Lower leg skin (tissue), 4 donors: ENCODE measurements around the gene ROBO1. TPM values are rescaled to one million over a fixed set of nuclear protein-coding genes. Genes with fewer than 3 reads are reported as not detected.

Experiments used
- DNase-seq, 2 donors: peaks; one replicate each; pipeline ENCODE4 v3.0.0-alpha.2; 2019; ENCODE audit warnings: low spot score in 2 of 2
- H3K4me3 ChIP-seq: fragments of 200-600 bp; sonication (generic); 2 replicates; pipeline ENCODE4 v1.5.1; 2017; ENCODE audit warnings: mild to moderate bottlenecking, low read depth; ENCODE audit not compliant: poor library complexity, severe bottlenecking
- POLR2A ChIP-seq, 2 donors: fragments of 450-650 bp; IDR thresholded peaks; one replicate each; pipeline ENCODE4 v1.6.1; 2016 to 2017; ENCODE audit warnings: antibody characterized with exemption in 2 of 2, mild to moderate bottlenecking in 1 of 2, moderate library complexity in 1 of 2
- WGBS, 2 donors: methylation state at CpG; one replicate each; pipeline ENCODE4 v1.1.5; 2018; 5-methylcytosine and 5-hydroxymethylcytosine counted together
- intact Hi-C: fragments of 100-400 bp; cut with DNase I; formaldehyde crosslinking; loops from one replicate; pipeline ENCODE4 v1.15.0; 2023; ENCODE audit warnings: low total_unique reads
- total RNA-seq, 4 donors: library from RNA; depleted of rRNA; stranded (reverse); fragments of >200 nt; gene quantifications; one replicate each; pipeline ENCODE4 v1.1.0, GENCODE V29; 2016
- TF ChIP-seq, protein P1 (sequence below), 3 donors: fragments of 450-650 bp; IDR thresholded peaks; one replicate each; pipeline ENCODE4 v1.5.1; 2016; ENCODE audit warnings: antibody characterized with exemption in 3 of 3, mild to moderate bottlenecking in 3 of 3, moderate library complexity in 2 of 3

ROBO1 gene
- total RNA-seq, 4 donors from 2014 or later, result 26.3 to 60.0 (median 51.0) TPM

DNA sequence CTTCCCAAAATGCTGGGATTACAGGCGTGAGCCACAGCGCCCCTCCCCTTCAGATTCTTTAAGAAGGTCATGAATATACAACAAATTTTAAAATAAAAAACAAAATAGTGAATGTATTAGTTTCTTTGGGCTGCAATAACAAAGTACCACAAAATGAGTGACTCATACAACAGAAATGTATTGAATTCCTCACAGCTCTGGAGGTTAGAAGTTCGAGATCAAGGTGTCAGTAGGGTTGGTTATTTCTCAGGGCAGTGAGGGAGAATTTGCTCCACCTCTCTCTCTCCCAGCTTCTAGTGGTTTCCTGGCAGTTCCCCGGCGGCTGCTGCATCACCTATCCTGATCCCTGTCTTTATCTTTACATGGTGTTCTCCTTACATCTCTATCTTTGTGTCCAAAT lies 804.0 kb downstream of the ROBO1 start:
- intact Hi-C loops, result no loop called here
- 93 to 95% methylated on average over 5 of the region's 5 CpGs for WGBS, 2 donors

DNA sequence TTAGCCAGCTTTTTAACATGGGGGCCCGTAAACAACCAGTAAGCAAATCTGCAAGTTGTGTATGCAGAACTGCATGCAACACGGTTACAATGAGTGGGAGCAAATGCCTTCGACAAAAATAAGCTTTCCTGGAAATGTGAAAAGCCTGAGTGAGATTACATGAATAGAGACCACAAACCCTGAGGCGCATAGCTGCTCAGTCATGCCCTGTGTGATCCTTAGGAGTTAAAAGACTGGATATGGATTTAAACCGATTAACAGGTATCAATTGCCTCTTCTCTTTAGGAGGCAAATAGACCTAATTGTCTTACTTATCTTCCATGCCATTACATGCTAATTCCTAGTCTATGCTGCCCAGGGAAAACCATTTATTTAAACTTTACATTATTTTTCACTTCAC lies 810.3 kb downstream of the ROBO1 start:
- no peak for DNase-seq
- intact Hi-C loops, result no loop called here
- WGBS, 2 donors, result 71 to 75% methylated on average over 5 of the region's 5 CpGs
- no peak for TF ChIP-seq POLR2A (IDR thresholded peaks at IDR 0.05)
- TF ChIP-seq, protein P1, sequence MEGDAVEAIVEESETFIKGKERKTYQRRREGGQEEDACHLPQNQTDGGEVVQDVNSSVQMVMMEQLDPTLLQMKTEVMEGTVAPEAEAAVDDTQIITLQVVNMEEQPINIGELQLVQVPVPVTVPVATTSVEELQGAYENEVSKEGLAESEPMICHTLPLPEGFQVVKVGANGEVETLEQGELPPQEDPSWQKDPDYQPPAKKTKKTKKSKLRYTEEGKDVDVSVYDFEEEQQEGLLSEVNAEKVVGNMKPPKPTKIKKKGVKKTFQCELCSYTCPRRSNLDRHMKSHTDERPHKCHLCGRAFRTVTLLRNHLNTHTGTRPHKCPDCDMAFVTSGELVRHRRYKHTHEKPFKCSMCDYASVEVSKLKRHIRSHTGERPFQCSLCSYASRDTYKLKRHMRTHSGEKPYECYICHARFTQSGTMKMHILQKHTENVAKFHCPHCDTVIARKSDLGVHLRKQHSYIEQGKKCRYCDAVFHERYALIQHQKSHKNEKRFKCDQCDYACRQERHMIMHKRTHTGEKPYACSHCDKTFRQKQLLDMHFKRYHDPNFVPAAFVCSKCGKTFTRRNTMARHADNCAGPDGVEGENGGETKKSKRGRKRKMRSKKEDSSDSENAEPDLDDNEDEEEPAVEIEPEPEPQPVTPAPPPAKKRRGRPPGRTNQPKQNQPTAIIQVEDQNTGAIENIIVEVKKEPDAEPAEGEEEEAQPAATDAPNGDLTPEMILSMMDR (IDR thresholded peaks at IDR 0.05), result no peak
- no peak overlapping the region for H3K4me3 ChIP-seq

More for the DNA sequence above, 804.0 kb downstream of the ROBO1 start:
- TF ChIP-seq, protein P1 (IDR thresholded peaks at IDR 0.05), result no peak
- no peak for TF ChIP-seq POLR2A (IDR thresholded peaks at IDR 0.05)
- no peak for DNase-seq
- no peak overlapping the region for H3K4me3 ChIP-seq

DNA sequence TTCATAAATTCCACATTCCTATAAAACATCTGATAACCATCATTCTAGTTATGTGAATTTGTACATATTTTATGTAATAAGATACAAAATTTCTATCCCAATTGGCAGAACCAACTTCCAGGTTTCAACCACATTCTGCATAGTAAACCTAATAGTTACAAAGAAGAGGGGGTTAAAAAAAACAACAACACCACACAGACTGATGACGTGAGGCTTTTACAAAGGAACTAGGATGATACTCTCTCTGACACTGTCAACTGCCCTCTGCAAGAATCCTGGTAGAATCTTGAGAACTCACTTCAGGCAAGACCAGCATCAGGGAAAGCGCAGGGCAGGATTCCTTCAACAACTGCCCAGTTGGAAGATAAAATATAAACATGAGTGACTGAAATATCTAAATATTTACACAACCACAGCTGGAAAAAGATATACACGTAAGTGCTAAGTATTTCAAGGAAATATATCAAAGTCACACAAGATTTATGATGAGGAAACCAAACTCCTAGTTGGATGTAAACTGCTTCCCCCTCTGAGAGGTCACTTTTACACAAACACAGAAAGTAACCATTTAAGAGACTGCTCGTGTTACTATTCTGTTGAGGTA lies 816.4 kb downstream of the ROBO1 start:
- TF ChIP-seq, protein P1 (IDR thresholded peaks at IDR 0.05), result no peak
- no peak for TF ChIP-seq POLR2A (IDR thresholded peaks at IDR 0.05)
- intact Hi-C loops, result no loop called here
- 62 to 70% methylated on average over 4 of the region's 4 CpGs for WGBS, 2 donors
- no peak overlapping the region for H3K4me3 ChIP-seq
- DNase-seq, result no peak

DNA sequence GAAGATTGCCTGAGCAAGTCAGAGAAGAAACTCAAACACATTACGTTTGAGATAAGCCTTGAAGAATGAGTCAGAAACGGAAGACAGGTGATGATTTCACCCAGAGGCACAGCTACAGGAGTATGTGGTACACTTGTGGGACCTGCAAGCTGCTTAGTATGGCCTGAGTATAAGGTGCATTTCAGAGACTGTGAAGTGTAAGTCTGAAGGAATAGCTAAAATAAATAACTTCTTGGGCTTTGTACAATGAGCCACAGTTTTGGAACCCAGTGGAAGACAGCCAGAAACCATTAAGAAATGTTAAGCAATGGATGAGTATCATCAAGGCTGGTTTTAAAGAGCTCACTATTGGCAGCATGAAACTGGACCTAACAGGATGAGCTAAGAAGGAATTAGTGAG lies 826.2 kb downstream of the ROBO1 start:
- WGBS, 2 donors, result 47 to 56% methylated on average over 2 of the region's 2 CpGs
- DNase-seq, result no peak
- TF ChIP-seq, protein P1 (IDR thresholded peaks at IDR 0.05), result no peak
- TF ChIP-seq POLR2A (IDR thresholded peaks at IDR 0.05), result no peak
- no peak overlapping the region for H3K4me3 ChIP-seq
- intact Hi-C loops, result no loop called here

DNA sequence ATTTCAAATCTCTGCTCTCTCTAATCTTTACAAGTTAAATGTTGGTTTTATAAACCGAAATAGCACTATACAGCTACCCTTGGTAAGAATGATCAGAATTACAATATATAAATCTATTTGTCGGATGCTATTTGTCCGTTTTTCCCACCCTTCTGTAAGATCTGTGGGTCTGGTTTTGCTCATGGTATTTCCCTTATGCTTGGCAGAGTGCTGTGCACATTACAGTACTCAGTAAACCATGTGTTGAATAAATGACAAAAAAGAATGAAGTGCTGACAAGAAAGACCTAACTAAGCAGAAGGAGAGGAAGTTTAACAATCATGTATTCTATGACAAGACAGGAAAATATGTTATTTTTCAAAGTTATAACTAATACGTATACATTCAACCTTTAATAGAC lies 827.2 kb downstream of the ROBO1 start:
- 88% methylated on average over 4 of the region's 4 CpGs for WGBS, 2 donors
- no peak for DNase-seq
- intact Hi-C loops, result no loop called here
- TF ChIP-seq, protein P1 (IDR thresholded peaks at IDR 0.05), result no peak
- no peak for TF ChIP-seq POLR2A (IDR thresholded peaks at IDR 0.05)
- H3K4me3 ChIP-seq, result no peak overlapping the region

DNA sequence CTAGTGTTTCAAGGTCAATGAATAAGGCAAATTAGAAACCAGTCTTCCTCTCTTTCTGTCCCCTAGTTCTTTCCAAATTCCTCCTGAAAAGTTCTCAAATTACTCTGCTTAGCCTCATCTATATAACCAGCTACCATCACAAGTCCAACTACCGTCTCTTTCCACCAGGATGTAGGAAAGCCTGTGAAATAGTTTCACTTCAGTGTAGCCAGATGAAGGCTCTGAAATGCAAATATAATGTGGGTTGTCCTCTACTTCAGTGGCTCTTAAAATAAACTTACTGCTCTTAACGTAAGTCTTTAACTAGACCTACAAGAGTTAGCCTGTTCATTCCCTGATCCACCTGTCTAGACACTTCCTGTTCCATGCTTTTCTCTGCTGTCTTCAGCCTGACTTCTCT lies 827.7 kb downstream of the ROBO1 start:
- 84 to 94% methylated on average over 2 of the region's 2 CpGs for WGBS, 2 donors

More for the DNA sequence above, 827.7 kb downstream of the ROBO1 start:
- no peak overlapping the region for H3K4me3 ChIP-seq
- intact Hi-C loops, result no loop called here
- TF ChIP-seq, protein P1 (IDR thresholded peaks at IDR 0.05), result no peak
- TF ChIP-seq POLR2A (IDR thresholded peaks at IDR 0.05), result no peak
- DNase-seq, result no peak
